Stimulated activated naive CD4-positive, alpha-beta T cell (primary cell): ENCODE measurements around the gene PAX3.

Experiments
- DNase-seq, 6 experiments: peaks; one replicate each; lab custom pipeline; 2025; lab: John Stamatoyannopoulos, UW

Gene PAX3

GRCh38 chr2:222296911-222297599, 1.7 kb downstream of the PAX3 start:
- DNase-seq, result no peak

- no peak for DNase-seq
Observed at GRCh38 chr2:222296311-222296741, 2.5 kb downstream of the PAX3 start.

- no peak for DNase-seq
Observed at GRCh38 chr2:222295368-222296062, 3.3 kb downstream of the PAX3 start.

GRCh38 chr2:222294996-222295367, 3.8 kb downstream of the PAX3 start:
- DNase-seq, result no peak

GRCh38 chr2:222293660-222294630, 4.9 kb downstream of the PAX3 start:
- DNase-seq, result no peak

GRCh38 chr2:222292149-222293134, 6.4 kb downstream of the PAX3 start:
- no peak for DNase-seq

GRCh38 chr2:222291485-222291841, 7.3 kb downstream of the PAX3 start:
- DNase-seq, result no peak

- no peak for DNase-seq
Observed at GRCh38 chr2:222290736-222291484, 7.9 kb downstream of the PAX3 start.

GRCh38 chr2:222290401-222290735, 8.4 kb downstream of the PAX3 start:
- no peak for DNase-seq

GRCh38 chr2:222289278-222290160, 9.3 kb downstream of the PAX3 start:
- DNase-seq, result no peak

- DNase-seq, result no peak
Observed at GRCh38 chr2:222288590-222289277, 10.1 kb downstream of the PAX3 start.

- no peak for DNase-seq
Observed at GRCh38 chr2:222287862-222288479, 10.8 kb downstream of the PAX3 start.

GRCh38 chr2:222284466-222284865, 14.3 kb downstream of the PAX3 start:
- DNase-seq, result no peak

GRCh38 chr2:222283634-222284033, 15.2 kb downstream of the PAX3 start:
- DNase-seq, result no peak

GRCh38 chr2:222281506-222281905, 17.3 kb downstream of the PAX3 start:
- no peak for DNase-seq

- no peak for DNase-seq
Observed at GRCh38 chr2:222280795-222281194, 18.0 kb downstream of the PAX3 start.

- DNase-seq, result no peak
Observed at GRCh38 chr2:222272446-222273015, 26.3 kb downstream of the PAX3 start.

- DNase-seq, result no peak
Observed at GRCh38 chr2:222271854-222272253, 26.9 kb downstream of the PAX3 start.
